H1 (cell line): Measurements from ENCODE around the gene CYP17A1. TPM values are rescaled to one million over a fixed set of nuclear protein-coding genes. Genes with fewer than 3 reads are reported as not detected.

Experiments used
- CTCF ChIA-PET: fragments of 300-600 bp; sonication (Branson Sonifier 250); formaldehyde crosslinking; loops from one replicate; lab custom pipeline; 2021; ENCODE audit not compliant: partially characterized antibody; lab: Charles Lee
- POLR2A ChIA-PET: fragments of 300-600 bp; sonication (Branson Sonifier 250); formaldehyde crosslinking; loops from one replicate; lab custom pipeline; 2021; ENCODE audit warnings: inconsistent platforms; ENCODE audit not compliant: partially characterized antibody; lab: Charles Lee
- DNase-seq, 2 experiments: peaks; one replicate each; pipeline versions ENCODE4 v3.0.0 to v3.0.0-alpha.2; 2010 to 2022; ENCODE audit warnings: low spot score in 2 of 2, low read depth in 1 of 2, mixed read lengths in 1 of 2
- FAIRE-seq: peaks from 2 replicates; lab custom pipeline; 2011; peaks lifted over from hg19 to GRCh38; lab: Jason Lieb, UNC
- H2AFZ ChIP-seq: 2 replicates; pipeline ENCODE4 v1.8.1; 2012; ENCODE audit warnings: low read length, inconsistent platforms
- H2AK5ac ChIP-seq: 2 replicates; pipeline ENCODE4 v1.6.1; 2013; ENCODE audit warnings: low read depth, low read length
- H2BK120ac ChIP-seq: replicated peaks from 2 replicates; pipeline ENCODE3; 2013; ENCODE audit warnings: low read depth, low read length, inconsistent platforms
- H2BK12ac ChIP-seq: 2 replicates; pipeline ENCODE4 v1.6.1; 2013; ENCODE audit warnings: low read depth, low read length
- H2BK15ac ChIP-seq: 2 replicates; pipeline ENCODE4 v1.6.1; 2013; ENCODE audit warnings: low read length
- H2BK20ac ChIP-seq: 2 replicates; pipeline ENCODE4 v1.6.1; 2013; ENCODE audit warnings: low read length
- H2BK5ac ChIP-seq: 2 replicates; pipeline ENCODE4 v1.6.1; 2013; ENCODE audit warnings: low read depth, low read length
- H3K14ac ChIP-seq: 2 replicates; pipeline ENCODE4 v1.6.1; 2013; ENCODE audit warnings: inconsistent platforms; ENCODE audit not compliant: insufficient read length
- H3K18ac ChIP-seq: 2 replicates; pipeline ENCODE4 v1.6.1; 2013; ENCODE audit warnings: low read length; ENCODE audit errors: extremely low read depth
- H3K23ac ChIP-seq: 2 replicates; pipeline ENCODE4 v1.6.1; 2013; ENCODE audit warnings: inconsistent platforms; ENCODE audit not compliant: insufficient read length
- H3K23me2 ChIP-seq: 2 replicates; pipeline ENCODE4 v1.6.1; 2013; ENCODE audit warnings: low read depth, low read length
- H3K27ac ChIP-seq: 2 replicates; pipeline ENCODE4 v1.6.1; 2011; ENCODE audit warnings: low read depth, low read length, inconsistent platforms
- H3K27me3 ChIP-seq, 4 experiments: replicated peaks in 1 of 4; 1 replicate in 1 of 4; 2 replicates in 3 of 4; pipeline versions ENCODE4 v1.6.1 to v1.8.1; 2011 to 2013; ENCODE audit warnings: low read length in 3 of 4, mild to moderate bottlenecking in 3 of 4, inconsistent platforms in 2 of 4, mixed read lengths in 2 of 4, moderate library complexity in 1 of 4; ENCODE audit not compliant: control insufficient read depth in 3 of 4, insufficient read depth in 3 of 4; ENCODE audit errors: extremely low read depth in 1 of 4
- H3K36me3 ChIP-seq, 4 experiments: 2 replicates each; pipeline versions ENCODE4 v1.6.1 to v1.8.1; 2011 to 2013; ENCODE audit warnings: mild to moderate bottlenecking in 4 of 4, low read length in 3 of 4, moderate library complexity in 2 of 4, control low read depth in 1 of 4, inconsistent platforms in 1 of 4; ENCODE audit not compliant: insufficient read depth in 4 of 4, control insufficient read depth in 2 of 4
- H3K4ac ChIP-seq: replicated peaks from 2 replicates; pipeline ENCODE3; 2013; ENCODE audit warnings: low read length, low read depth, mixed read lengths, inconsistent platforms; ENCODE audit not compliant: insufficient read length
- H3K4me1 ChIP-seq, 4 experiments: replicated peaks in 1 of 4; 1 replicate in 1 of 4; 2 replicates in 3 of 4; pipeline versions ENCODE4 v1.6.1 to v1.8.1; 2011 to 2013; ENCODE audit warnings: low read length in 3 of 4, inconsistent platforms in 2 of 4, mixed read lengths in 1 of 4; ENCODE audit not compliant: insufficient read depth in 4 of 4, control insufficient read depth in 3 of 4
- H3K4me2 ChIP-seq, 2 experiments: 2 replicates each; pipeline versions ENCODE4 v1.6.1 to v1.8.1; 2011 to 2013; ENCODE audit warnings: low read depth in 2 of 2, low read length in 2 of 2, control low read depth in 1 of 2, inconsistent platforms in 1 of 2, mild to moderate bottlenecking in 1 of 2; ENCODE audit not compliant: insufficient read depth in 1 of 2
- H3K4me3 ChIP-seq, 4 experiments: fragments of 200-600, 300-600 bp in 1 of 4; sonication (generic), shearing (Covaris generic), sonication (Bioruptor Twin) in 1 of 4; 2 replicates each; pipeline versions ENCODE4 v1.5.1 to v1.8.1; 2011 to 2016; ENCODE audit warnings: low read length in 4 of 4, low read depth in 3 of 4, control low read depth in 2 of 4, inconsistent platforms in 2 of 4, mild to moderate bottlenecking in 2 of 4, mixed read lengths in 1 of 4, moderate library complexity in 1 of 4; ENCODE audit not compliant: insufficient read depth in 2 of 4; ENCODE audit errors: extremely low read depth in 1 of 4
- H3K56ac ChIP-seq: replicated peaks from 2 replicates; pipeline ENCODE3; 2013; ENCODE audit warnings: low read depth, mild to moderate bottlenecking, mixed read lengths, low read length, inconsistent platforms; ENCODE audit not compliant: insufficient read length
- H3K79me1 ChIP-seq: 2 replicates; pipeline ENCODE4 v1.6.1; 2013; ENCODE audit warnings: low read depth, low read length, control low read depth
- H3K79me2 ChIP-seq, 2 experiments: 2 replicates each; pipeline versions ENCODE4 v1.6.1 to v1.8.1; 2012 to 2013; ENCODE audit warnings: low read length in 2 of 2, mild to moderate bottlenecking in 2 of 2, inconsistent platforms in 1 of 2; ENCODE audit not compliant: insufficient read depth in 2 of 2, control insufficient read depth in 1 of 2
- H3K9ac ChIP-seq, 4 experiments: replicated peaks in 1 of 4; 1 replicate in 1 of 4; 2 replicates in 3 of 4; pipeline versions ENCODE4 v1.6.1 to v1.8.1; 2011 to 2013; ENCODE audit warnings: low read depth in 3 of 4, low read length in 3 of 4, control low read depth in 2 of 4, mild to moderate bottlenecking in 2 of 4, moderate library complexity in 2 of 4, inconsistent platforms in 1 of 4; ENCODE audit errors: extremely low read depth in 1 of 4
- H3K9me3 ChIP-seq, 2 experiments: 2 replicates each; pipeline versions ENCODE4 v1.6.1 to v1.8.1; 2012 to 2013; ENCODE audit warnings: mild to moderate bottlenecking in 2 of 2, moderate library complexity in 2 of 2, control low read depth in 1 of 2, inconsistent platforms in 1 of 2, low read depth in 1 of 2, low read length in 1 of 2, mixed read lengths in 1 of 2; ENCODE audit not compliant: insufficient read depth in 2 of 2
- H4K20me1 ChIP-seq, 2 experiments: replicated peaks in 1 of 2; 2 replicates each; pipeline versions ENCODE3 to v1.8.1; 2011 to 2013; ENCODE audit warnings: inconsistent platforms in 2 of 2, low read length in 2 of 2, mild to moderate bottlenecking in 1 of 2; ENCODE audit not compliant: insufficient read depth in 2 of 2, control insufficient read depth in 1 of 2
- H4K5ac ChIP-seq: 2 replicates; pipeline ENCODE4 v1.6.1; 2013; ENCODE audit warnings: low read length, low read depth, mixed read lengths, inconsistent platforms; ENCODE audit not compliant: insufficient read length
- H4K8ac ChIP-seq: 2 replicates; pipeline ENCODE4 v1.8.0; 2013; ENCODE audit warnings: mild to moderate bottlenecking, moderate library complexity, low read length, inconsistent platforms; ENCODE audit not compliant: insufficient read depth; ENCODE audit errors: extremely low read depth
- H4K91ac ChIP-seq: replicated peaks from 2 replicates; pipeline ENCODE3; 2013; ENCODE audit warnings: low read length, mixed read lengths, inconsistent platforms; ENCODE audit not compliant: insufficient read length
- FOSL1 ChIP-seq: IDR thresholded peaks from 2 replicates; pipeline ENCODE4 v1.6.1; 2011; ENCODE audit warnings: mild to moderate bottlenecking, low read depth, low read length, moderate library complexity; ENCODE audit not compliant: insufficient read depth
- GTF2F1 ChIP-seq: IDR thresholded peaks from 2 replicates; pipeline ENCODE4 v1.6.1; 2012; ENCODE audit warnings: low read depth, low read length, improper control_type of control experiment, borderline replicate concordance
- KDM5A ChIP-seq: fragments of 200-600 bp; IDR thresholded peaks from 2 replicates; pipeline ENCODE4 v1.7.1; 2012; ENCODE audit warnings: mild to moderate bottlenecking, low read length, inconsistent platforms, mixed read lengths
- WGBS, 2 experiments: shearing (Covaris generic) in 1 of 2; methylation state at CpG; one replicate each; pipeline versions ENCODE4 v1.1.6 to v1.1.7; 2013 to 2015; ENCODE audit warnings: low lambda C conversion rate in 2 of 2, mixed read lengths in 2 of 2, inconsistent platforms in 1 of 2, low coverage in 1 of 2, missing lambda C conversion rate in 1 of 2; ENCODE audit not compliant: insufficient replicate concordance in 2 of 2, insufficient coverage in 1 of 2, insufficient read length in 1 of 2; ENCODE audit errors: extremely low coverage in 1 of 2, missing lambda C conversion rate in 1 of 2; 5-methylcytosine and 5-hydroxymethylcytosine counted together
- polyA plus RNA-seq, 7 experiments: library from polyadenylated mRNA; depleted of rRNA in 3 of 7; stranded (reverse) in 5 of 7; unstranded in 2 of 7; fragments of >200 nt in 5 of 7; fragments of 200-250 nt in 2 of 7; gene quantifications; 1 replicate in 5 of 7; 2 replicates in 1 of 7; 4 replicates in 1 of 7; pipeline versions ENCODE4 v1.2.1 to v1.2.3, GENCODE V29; 2011 to 2013; ENCODE audit warnings: missing spikeins in 2 of 7, mixed read lengths in 2 of 7
- total RNA-seq: library from RNA; stranded (reverse); fragmentation: NEBNext Ultra II Directional; extraction: Animal tissue kit (Norgen Biotek cat#: 25700); gene quantifications from 2 replicates; pipeline ENCODE4 v1.2.1, GENCODE V29; 2021
- TF ChIP-seq, protein P1 (sequence below): IDR thresholded peaks from 2 replicates; pipeline ENCODE4 v1.6.1; 2012; ENCODE audit warnings: inconsistent platforms

The CYP17A1 gene
- total and polyA plus RNA-seq, 2 of the 8 experiments (the other 6 are each of a cell fraction or from before 2014, with no cell fraction given), result not detected

- Histone ChIP-seq H3K9ac (no peak overlapping the region), H3K27ac (no peak overlapping the region), H2BK20ac (no peak overlapping the region), H3K23me2 (no peaks in the 10 kb centered on the region), H3K4me1 (no peaks in the 10 kb centered on the region), H2AFZ (no peak overlapping the region), H3K36me3 (no peaks in the 10 kb centered on the region; a peak in 1 of 8 replicates), H2BK15ac (no peak overlapping the region), H3K18ac (no peak overlapping the region), H2BK5ac (no peak overlapping the region), H3K4me2 (no peak overlapping the region), H3K79me1 (no peaks in the 10 kb centered on the region), H4K20me1 (peaks cover 0 to 1% of the 10 kb centered on the region in 2 experiments), H4K5ac (no peak overlapping the region), H2BK120ac (no peak overlapping the region), H4K91ac (no peak overlapping the region), H2AK5ac (no peak overlapping the region), H3K4ac (no peak overlapping the region), H3K79me2 (no peaks in the 10 kb centered on the region), H3K4me3 (no peak overlapping the region), H3K9me3 (no peaks in the 10 kb centered on the region), H3K27me3 (no peaks in the 10 kb centered on the region), H2BK12ac (no peak overlapping the region), H4K8ac (no peak overlapping the region), H3K56ac (no peak overlapping the region), H3K23ac (no peak overlapping the region), H3K14ac (no peak overlapping the region)
- ChIA-PET CTCF (interaction anchor here (1.7 kb wide), 1 partner anchor 9 kb away, joined by 3 read pairs; the partner anchor contains the start of gene AS3MT), POLR2A (interaction anchor here (1.5 kb wide), 1 partner anchor 9 kb away, joined by 7 read pairs; the partner anchor contains the start of gene AS3MT)
- WGBS, 2 experiments, result 86% methylated on average over 2 of the region's 2 CpGs; no CpG with 5 or more reads in 1 of the 2 experiments
- no peak for DNase-seq
- no peak for FAIRE-seq
- TF ChIP-seq KDM5A, result no peak
- TF ChIP-seq, protein P1, sequence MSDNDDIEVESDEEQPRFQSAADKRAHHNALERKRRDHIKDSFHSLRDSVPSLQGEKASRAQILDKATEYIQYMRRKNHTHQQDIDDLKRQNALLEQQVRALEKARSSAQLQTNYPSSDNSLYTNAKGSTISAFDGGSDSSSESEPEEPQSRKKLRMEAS, result no peak
- TF ChIP-seq FOSL1, result no peak
- TF ChIP-seq GTF2F1, result no peak
These were observed 22.7 kb upstream of the CYP17A1 start for GRCh38 chr10:102859911-102860310.
